Globus pallidus (tissue), 1 donor: ENCODE measurements around the gene TPSG1.
"Not testable (repeated sequence)": the region's sequence is repeated elsewhere in the genome, so short reads cannot be mapped to it uniquely, and the experiment has no call there.

Experiments
- DNase-seq: peaks from one replicate; pipeline ENCODE4 v3.0.0-alpha.2; 2015; ENCODE audit warnings: low spot score

The TPSG1 gene

DNA sequence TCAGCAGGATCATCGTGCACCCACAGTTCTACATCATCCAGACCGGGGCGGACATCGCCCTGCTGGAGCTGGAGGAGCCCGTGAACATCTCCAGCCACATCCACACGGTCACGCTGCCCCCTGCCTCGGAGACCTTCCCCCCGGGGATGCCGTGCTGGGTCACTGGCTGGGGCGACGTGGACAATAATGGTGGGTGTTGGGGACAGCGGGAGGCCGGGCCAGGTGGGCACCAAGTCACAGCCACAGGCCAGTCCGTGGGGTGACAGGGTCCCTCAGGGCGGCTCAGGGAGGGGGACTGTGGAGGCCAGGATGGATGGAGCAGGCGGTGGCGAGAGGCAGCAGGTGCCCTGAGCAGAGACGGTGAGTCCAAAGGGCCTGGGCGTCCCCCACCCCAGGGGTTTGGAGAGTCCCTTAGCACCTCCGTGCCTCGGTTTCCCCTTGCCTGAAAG is 31.8 kb upstream of the TPSG1 start:
- no peak for DNase-seq

DNA sequence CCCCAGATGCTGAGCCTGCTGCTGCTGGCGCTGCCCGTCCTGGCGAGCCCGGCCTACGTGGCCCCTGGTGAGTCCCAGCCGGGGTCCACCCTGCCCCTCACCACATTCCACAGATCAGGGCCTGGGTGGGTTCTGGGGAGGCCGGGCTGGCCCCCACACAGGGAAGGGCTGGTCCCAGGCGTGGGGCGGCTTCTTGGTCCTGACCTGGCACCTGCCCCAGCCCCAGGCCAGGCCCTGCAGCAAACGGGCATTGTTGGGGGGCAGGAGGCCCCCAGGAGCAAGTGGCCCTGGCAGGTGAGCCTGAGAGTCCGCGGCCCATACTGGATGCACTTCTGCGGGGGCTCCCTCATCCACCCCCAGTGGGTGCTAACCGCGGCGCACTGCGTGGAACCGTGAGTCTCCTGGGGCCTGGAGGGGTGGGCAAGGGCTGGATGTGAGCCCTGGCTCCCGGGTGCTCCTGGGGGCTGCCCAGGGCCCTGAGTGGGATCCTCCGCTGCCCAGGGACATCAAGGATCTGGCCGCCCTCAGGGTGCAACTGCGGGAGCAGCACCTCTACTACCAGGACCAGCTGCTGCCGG is 31.3 kb upstream of the TPSG1 start:
- DNase-seq: not testable (repeated sequence)

DNA sequence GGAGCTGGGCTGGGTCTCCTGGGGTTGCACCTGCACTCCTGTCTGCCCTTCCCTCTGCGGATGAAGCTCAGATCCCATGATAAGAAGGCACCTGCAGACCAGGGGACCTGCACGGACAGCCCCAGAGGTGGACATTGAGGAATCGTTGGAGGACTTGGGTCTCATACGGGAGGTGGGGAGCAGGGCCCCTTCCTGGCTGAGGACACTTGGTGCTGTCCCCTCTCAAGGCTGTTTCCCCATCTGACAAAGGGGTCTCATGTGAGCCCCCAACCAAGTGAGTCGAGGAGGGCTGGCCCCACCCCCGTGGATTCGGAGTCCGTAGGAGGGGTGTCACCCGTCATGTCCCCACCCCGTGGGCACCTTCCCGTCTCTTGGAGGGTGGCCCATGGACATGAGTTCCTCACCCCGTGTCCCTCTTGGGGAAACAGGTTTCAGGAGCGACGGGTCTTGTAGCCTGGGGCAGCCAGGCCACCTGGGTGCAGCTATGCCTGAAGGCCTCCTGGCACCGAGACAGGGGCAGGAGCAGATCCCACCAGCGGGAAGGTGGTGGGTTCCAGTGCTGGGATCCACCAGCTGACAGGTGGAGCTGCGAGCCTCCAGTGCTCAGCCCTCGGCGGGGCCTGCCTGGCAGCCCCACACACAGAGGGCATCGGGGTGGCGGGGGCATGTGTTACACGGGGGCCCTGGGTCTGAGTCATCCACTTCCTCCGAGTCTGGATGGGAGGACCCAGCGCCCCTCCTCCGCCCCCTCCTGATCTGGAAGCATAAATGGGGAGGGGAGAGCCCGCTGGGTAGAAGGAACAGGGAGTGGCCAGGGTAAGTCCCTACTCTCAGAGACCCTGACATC is 30.4 kb upstream of the TPSG1 start, which contains the start of gene TPSD1:
Gene TPSD1 (plus strand): TSS at position 794 of the 847 bp plus-strand sequence. CDS start 212 bp downstream, outside the sequence.
- not testable (repeated sequence) for DNase-seq

DNA sequence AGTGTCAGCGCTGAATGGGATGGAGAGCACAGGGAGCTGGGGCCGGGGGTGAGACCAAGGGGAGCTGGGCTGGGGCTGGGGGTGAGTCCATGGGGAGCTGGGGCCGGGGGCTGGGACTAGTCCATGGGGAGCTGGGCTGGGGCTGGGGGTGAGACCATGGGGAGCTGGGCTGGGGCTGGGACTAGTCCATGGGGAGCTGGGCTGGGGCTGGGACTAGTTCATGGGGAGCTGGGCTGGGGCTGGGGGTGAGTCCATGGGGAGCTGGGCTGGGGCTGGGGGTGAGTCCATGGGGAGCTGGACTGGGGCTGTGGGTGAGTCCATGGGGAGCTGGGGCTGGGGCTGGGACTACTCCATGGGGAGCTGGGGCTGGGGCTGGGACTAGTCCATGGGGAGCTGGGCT is 29.8 kb upstream of the TPSG1 start:
- DNase-seq: not testable (repeated sequence)

DNA sequence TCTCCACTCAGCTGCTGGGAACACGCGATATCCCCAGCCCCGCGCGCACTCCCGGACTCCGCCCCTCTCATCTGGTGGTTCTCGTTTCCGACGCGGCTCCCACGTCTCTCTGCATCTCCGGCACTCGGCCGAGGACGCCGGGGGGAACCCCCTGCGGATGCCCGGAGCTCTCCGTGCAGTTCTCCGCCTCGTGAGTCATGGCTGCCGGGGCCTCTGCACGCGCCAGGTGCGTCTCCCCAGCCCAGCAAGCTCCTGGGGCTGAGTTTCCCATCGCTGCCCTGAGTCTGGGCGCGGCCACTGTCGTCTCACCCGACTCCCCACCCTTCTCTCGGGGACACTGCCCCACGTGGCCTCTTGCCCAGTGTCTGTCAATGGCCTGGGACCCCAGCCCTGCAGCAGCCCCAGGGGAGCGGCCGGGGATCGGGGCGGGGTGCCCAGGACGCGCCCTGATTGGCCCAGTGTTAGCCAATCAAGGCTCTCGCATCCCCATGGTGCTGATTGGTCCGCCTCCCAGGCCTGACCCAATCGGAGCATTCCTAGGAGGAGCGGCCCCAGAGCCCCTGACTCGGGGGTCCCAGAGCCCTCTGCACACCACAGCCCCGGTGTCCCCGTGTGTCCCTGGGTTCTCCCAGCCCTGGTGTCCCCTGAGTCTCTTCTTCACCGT is 28.8 kb upstream of the TPSG1 start:
- DNase-seq: not testable (repeated sequence)

DNA sequence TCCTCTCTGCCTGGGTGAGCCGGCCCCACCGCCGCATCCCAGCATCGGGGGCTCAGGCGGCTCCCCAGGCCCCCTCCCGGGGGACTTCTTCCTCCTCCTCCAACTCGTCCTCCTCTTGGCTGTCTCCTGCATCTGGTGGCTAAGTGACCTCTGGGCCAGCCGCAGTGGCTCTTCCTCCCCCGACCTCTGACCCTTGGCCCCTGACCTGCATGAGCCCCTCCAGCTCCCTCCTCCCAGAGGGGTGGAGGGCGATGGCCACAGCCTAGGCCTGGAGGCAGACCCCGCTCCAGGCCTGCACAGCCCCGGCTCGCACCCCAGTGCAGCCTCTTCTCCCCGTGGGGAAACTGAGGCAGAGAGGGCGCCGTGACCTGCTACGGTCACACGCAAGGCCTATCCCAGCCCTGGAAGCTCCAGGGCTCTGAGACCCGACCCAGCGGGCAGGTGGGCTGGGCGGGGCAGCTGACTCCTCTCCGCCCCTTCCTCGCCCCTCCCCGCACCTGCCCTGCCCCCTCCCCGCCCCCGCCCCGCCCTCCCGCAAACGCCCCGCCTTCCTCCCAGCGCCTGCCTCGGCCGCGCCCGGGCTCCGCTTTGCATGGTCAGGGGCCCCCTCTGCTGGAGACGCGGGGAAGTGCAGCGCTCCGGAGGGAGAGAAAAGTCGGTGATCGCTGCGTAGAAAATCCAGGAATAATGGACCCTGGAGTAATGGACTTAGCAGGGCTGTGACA is 24.1 kb upstream of the TPSG1 start:
- not testable (repeated sequence) for DNase-seq

DNA sequence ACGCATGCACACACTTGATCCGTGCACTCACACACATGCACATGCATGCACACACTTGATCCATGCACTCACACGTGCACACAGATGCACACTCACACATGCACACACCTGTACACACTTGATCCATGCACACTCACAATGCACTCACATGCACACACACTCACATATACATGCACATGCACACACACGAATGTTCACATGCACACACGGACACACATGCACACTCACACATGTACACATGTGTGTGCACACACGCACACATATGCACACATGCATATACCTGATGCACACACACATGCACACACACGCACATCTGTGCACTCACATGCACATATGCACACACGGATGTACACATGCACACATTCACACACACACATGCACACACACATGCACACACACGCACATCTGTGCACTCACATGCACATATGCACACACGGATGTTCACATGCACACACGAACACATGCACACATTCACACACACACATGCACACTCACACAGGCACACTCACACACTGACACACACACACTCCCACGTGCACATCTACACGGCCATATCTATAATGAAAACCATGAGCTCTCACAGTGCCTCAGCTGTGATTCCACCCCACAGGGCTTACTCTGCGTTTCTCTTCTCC is 23.0 kb upstream of the TPSG1 start:
- DNase-seq: not testable (repeated sequence)

DNA sequence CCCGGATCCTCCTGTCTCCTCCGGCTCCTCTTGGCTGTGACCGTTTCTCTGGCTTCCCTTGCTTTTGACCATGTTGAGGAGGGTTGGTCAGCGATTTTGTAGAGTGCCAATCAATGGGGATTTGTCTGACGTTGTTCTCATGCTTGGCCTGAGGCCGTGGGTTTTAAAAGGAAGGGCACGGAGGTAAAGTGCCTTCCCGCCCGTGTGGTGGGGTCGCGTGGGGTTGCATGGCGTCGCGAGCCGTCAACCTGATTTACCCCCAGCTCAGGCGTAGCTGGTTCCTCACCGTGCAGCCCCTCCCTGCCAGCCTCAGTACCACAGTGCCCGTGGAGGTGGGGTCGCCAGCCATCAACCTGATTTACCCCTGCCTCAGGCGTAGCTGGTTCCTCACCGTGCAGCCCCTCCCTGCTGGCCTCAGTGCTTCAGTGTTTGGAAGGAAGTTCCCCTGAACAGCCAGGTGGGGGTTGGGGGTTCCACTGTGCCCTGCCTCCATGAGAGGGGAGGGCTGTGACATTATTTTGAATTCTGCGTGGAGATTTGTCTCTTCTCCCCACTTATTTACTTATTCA is 20.5 kb upstream of the TPSG1 start:
- no peak for DNase-seq

DNA sequence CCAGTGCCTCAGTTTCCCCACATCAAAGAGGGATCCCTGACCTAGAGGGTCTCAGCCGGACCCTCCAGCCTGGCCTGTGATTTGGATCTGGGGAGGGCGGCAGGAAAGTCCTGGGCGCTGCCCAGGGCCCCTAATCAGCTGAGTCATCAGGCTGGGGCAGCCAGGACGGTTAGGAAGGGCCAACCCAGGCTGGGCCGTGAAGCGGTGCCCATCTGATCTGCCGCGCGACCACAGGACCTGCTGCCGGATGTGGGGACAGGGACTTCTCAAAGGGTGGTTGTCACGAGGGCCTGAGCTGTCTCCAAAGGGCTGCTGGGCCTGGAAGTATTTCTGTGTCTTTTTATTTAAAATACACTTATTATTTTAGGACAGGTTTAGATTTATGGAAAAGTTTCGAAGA is 19.8 kb upstream of the TPSG1 start:
- DNase-seq: no peak

DNA sequence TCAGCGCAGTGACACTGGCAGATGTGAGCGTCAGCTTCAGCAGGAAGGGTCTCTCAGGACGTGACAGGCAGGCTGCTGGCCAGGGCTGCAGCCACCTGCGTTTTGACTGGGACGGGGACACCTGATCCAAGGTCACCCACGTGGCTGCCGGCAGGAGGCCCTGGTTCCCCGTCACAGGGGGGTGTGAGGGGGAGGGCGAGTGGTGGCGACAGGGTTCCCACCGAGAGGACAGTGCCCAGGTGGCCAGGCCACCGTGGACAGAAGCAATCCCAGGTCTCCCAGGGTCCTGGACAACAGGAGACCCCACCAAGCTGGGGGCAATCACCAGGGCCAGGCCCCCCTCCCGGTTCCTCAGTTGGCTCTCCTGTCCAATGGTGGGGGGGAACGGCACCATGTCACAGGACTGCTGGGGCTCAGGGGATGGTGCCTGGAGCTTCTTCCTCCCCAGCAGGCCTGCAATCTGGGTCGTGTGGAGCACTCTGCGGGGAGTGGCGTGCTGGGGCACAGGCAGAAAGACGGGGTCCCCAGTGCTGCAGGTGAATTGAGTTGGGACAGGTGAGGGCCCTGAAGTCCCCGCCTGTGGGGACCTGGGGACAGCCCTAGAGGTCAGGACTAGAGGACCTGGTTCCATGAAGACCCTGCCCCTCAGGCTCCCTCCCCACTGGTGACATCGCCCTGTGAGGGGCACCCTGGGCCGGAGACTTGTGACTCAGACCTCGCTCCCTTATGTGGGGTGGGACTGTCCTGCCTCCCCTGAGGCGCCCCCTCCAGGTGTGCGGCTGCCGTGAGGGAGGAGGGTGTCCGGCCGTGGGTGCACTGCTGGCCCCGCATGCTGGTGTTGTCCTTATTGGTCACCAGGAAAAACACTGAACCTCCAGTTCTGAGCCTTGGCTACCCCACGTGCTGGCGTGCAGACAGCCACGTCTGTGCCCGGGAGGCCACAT is 19.1 kb upstream of the TPSG1 start:
- DNase-seq: not testable (repeated sequence)

DNA sequence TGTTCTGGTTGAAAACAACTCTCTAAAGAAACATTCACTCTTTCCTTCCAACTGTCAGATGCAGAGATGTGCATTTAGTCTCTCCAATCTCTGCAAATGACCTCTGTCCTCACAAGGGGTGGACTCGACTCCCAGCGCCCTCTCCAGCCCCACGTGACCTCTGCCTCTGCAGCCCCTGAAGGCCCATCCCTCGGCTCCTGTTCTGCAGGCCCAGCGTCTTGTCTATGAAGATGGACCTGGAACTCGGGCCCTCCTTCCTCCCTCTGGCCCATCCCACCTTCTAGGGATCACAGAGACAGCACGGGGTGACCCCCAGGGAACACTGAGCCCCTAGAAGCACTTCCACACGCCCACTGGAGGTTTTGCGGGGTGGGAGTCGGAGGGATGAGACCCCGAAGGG is 18.3 kb upstream of the TPSG1 start:
- DNase-seq: not testable (repeated sequence)

DNA sequence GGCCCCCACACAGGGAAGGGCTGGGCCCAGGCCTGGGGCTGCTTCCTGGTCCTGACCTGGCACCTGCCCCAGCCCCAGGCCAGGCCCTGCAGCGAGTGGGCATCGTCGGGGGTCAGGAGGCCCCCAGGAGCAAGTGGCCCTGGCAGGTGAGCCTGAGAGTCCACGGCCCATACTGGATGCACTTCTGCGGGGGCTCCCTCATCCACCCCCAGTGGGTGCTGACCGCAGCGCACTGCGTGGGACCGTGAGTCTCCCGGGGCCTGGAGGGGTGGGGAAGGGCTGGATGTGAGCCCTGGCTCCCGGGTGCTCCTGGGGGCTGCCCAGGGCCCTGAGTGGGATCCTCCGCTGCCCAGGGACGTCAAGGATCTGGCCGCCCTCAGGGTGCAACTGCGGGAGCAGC is 16.0 kb upstream of the TPSG1 start:
- DNase-seq: not testable (repeated sequence)

DNA sequence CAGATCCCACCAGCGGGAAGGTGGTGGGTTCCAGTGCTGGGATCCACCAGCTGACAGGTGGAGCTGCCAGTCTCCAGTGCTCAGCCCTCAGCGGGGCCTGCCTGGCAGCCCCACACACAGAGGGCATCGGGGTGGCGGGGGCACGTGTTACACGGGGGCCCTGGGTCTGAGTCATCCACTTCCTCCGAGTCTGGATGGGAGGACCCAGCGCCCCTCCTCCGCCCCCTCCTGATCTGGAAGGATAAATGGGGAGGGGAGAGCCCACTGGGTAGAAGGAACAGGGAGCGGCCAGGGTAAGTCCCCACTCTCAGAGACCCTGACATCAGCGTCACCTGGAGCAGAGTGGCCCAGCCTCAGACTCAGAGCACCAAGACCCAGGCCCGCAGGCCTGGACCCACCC is 15.4 kb upstream of the TPSG1 start, which contains the start of gene TPSAB1:
Gene TPSAB1 (plus strand): TSS at position 270 of the 400 bp plus-strand sequence. CDS start 234 bp downstream, outside the sequence.
- not testable (repeated sequence) for DNase-seq

DNA sequence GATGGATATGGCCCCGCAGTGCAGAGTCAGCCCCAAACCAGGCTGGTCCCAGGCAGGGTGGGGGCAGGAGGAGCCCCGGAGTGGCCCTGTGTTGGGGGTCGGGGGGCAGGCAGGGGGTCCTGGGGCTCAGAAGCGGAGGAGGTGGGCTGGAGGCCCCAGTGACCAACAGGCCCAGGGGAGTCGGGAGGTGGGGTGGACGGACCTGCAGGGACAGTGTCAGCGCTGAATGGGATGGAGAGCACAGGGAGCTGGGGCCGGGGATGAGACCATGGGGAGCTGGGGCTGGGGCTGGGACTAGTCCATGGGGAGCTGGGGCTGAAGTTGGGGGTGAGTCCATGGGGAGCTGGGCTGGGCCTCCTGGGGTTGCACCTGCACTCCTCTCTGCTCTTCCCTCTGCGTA is 14.5 kb upstream of the TPSG1 start:
- DNase-seq: not testable (repeated sequence)

DNA sequence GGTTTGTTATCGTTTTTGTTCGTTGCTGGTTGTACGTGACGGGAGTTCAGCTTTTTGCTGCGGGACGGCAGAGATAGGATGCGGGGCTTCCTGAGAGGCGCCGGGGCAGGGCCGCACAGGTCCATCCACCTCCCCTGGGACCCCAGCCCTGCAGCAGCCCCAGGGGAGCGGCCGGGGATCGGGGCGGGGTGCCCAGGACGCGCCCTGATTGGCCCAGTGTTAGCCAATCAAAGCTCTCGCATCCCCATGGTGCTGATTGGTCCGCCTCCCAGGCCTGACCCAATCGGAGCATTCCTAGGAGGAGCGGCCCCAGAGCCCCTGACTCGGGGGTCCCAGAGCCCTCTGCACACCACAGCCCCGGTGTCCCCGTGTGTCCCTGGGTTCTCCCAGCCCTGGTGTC is 13.8 kb upstream of the TPSG1 start:
- DNase-seq: not testable (repeated sequence)

DNA sequence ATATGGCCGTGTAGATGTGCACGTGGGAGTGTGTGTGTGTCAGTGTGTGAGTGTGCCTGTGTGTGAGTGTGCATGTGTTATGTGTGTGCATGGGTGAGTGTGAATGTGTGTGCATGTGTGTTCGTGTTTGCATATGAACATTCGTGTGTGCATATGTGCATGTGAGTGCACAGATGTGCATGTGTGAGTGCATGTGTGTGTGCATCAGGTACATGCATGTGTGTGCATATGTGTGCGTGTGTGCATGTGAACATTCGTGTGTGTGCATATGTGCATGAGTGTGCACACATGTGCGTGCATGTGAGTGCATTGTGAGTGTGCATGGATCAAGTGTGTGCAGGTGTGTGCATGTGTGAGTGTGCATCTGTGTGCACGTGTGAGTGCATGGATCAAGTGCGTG is 12.9 kb upstream of the TPSG1 start:
- no peak for DNase-seq

DNA sequence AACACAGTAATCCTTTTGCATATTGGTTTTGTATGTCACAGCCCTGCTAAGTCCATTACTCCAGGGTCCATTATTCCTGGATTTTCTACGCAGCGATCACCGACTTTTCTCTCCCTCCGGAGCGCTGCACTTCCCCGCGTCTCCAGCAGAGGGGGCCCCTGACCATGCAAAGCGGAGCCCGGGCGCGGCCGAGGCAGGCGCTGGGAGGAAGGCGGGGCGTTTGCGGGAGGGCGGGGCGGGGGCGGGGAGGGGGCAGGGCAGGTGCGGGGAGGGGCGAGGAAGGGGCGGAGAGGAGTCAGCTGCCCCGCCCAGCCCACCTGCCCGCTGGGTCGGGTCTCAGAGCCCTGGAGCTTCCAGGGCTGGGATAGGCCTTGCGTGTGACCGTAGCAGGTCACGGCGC is 11.6 kb upstream of the TPSG1 start:
- not testable (repeated sequence) for DNase-seq

DNA sequence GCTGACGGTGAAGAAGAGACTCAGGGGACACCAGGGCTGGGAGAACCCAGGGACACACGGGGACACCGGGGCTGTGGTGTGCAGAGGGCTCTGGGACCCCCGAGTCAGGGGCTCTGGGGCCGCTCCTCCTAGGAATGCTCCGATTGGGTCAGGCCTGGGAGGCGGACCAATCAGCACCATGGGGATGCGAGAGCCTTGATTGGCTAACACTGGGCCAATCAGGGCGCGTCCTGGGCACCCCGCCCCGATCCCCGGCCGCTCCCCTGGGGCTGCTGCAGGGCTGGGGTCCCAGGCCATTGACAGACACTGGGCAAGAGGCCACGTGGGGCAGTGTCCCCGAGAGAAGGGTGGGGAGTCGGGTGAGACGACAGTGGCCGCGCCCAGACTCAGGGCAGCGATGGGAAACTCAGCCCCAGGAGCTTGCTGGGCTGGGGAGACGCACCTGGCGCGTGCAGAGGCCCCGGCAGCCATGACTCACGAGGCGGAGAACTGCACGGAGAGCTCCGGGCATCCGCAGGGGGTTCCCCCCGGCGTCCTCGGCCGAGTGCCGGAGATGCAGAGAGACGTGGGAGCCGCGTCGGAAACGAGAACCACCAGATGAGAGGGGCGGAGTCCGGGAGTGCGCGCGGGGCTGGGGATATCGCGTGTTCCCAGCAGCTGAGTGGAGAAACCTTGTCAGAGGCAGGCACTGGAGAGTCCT is 7.1 kb upstream of the TPSG1 start:
- not testable (repeated sequence) for DNase-seq

DNA sequence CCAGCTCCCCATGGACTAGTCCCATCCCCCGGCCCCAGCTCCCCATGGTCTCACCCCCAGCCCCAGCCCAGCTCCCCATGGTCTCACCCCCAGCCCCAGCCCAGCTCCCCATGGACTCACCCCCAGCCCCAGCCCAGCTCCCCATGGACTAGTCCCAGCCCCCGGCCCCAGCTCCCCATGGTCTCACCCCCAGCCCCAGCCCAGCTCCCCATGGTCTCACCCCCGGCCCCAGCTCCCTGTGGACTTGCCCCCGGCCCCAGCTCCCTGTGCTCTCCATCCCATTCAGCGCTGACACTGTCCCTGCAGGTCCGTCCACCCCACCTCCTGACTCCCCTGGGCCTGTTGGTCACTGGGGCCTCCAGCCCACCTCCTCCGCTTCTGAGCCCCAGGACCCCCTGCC is 6.2 kb upstream of the TPSG1 start:
- DNase-seq: not testable (repeated sequence)
